GM12864 (cell line): ENCODE data around the gene FAM124A.

Experiments
- DNase-seq: peaks from one replicate; pipeline ENCODE4 v3.0.0-alpha.2; 2011; ENCODE audit warnings: low read depth
- H3K4me3 ChIP-seq: 2 replicates; pipeline ENCODE4 v1.5.1; 2011; ENCODE audit warnings: mild to moderate bottlenecking, low read depth, low read length, control low read depth
- CTCF ChIP-seq: IDR thresholded peaks from 2 replicates; pipeline ENCODE4 v1.5.1; 2011; ENCODE audit warnings: low read depth, mild to moderate bottlenecking, moderate library complexity, low read length, control low read depth, inconsistent platforms; ENCODE audit errors: missing control alignments

FAM124A gene

GRCh38 chr13:51303063-51303552 is 80.9 kb downstream of the FAM124A start:
- DNase-seq: no peak
- no peak for TF ChIP-seq CTCF
- no peak overlapping the region for H3K4me3 ChIP-seq

- H3K4me3 ChIP-seq: no peak overlapping the region
- no peak for TF ChIP-seq CTCF
- DNase-seq: no peak
These were observed 81.7 kb downstream of the FAM124A start for GRCh38 chr13:51303882-51304281.

DNA sequence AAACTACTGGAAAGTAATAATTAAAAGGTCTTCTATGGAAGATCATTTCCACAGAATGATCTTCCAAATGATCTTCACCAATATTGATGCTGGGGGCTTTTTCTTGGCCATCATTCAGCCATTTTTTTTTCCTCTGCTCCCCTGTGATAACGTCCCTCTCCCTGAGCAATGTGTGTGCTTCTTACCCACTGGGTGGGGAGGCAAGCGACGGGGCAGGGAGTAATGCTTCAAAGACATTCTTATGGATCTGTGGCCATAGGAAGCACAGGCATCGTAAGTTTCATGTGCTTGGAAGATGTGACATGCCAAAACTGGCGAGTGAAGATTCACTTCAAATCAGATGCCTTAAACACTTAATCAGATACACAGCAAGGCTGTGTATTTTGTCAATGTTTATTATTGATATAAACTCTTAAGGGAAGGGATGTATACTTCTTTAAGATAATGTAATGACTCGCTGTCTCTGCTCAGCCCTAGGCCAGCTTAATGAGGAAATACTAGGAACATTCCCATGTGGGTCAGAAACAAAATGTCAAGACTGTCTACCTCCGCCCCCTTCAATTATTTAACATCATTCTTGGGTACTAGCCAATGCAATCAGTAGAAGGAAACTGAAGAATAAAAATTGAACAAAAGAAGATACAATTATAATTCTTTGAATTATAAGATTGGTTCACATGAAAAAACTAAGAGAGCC is 83.2 kb downstream of the FAM124A start:
- no peak for DNase-seq
- TF ChIP-seq CTCF: no peak
- H3K4me3 ChIP-seq: no peak overlapping the region

GRCh38 chr13:51308781-51309180 is 86.6 kb downstream of the FAM124A start:
- no peak for DNase-seq
- no peak overlapping the region for H3K4me3 ChIP-seq
- no peak for TF ChIP-seq CTCF

GRCh38 chr13:51311231-51311630 is 89.0 kb downstream of the FAM124A start:
- TF ChIP-seq CTCF: no peak
- no peak overlapping the region for H3K4me3 ChIP-seq
- no peak for DNase-seq

DNA sequence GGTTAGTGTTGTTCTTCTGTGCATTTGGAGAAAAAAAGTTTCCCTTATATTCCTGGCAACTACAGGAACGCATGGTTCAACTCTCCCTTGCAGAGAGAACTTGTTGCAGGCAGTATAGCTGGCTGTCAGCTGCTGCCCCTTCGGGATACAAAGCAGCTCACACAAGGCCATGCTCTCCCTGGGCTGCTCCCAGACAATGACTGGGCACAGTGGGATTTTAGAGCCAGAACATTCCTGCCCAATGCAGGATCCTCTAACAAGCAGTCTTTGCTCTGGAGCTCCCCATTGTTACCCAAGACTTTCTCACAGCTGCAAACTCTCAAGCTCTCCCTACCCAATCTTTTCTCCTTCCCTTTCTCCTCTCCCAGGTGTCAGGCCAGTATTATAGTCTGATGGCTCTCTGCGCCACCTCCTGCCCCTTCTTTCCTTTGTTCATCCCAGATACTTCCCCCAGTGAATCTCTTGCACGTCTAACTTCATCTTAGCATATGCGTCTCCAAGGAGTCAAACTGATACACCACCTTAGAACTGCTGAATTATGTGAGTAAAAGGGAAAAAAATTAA is 89.8 kb downstream of the FAM124A start:
- no peak for TF ChIP-seq CTCF
- H3K4me3 ChIP-seq: no peak overlapping the region
- no peak for DNase-seq

DNA sequence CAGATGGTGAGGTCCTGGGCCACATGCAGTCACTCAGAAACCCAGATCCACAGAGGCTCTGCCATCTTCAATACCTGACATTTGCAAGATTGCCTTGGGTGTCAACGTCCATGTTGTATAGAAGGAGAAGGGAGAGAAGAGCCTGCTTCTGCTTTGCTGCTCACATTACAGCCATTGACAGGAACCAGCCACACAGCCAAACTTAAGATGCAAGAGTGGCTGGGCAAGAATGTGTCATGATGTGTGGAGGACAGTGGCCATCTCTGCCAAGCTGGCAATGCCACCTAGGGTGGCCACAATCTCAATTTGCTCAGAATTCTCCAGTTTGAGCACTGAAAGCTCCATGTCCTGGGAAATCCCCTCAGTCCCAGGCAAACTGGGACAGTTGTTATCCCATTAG is 91.4 kb downstream of the FAM124A start:
- no peak overlapping the region for H3K4me3 ChIP-seq
- no peak for DNase-seq
- no peak for TF ChIP-seq CTCF
